B cell (primary cell): Measurements from ENCODE around the gene SMARCC1.

Experiments used
- EZH2 ChIP-seq: IDR thresholded peaks from 2 replicates; pipeline ENCODE4 v1.6.1; 2012; ENCODE audit warnings: borderline replicate concordance, low read depth, mild to moderate bottlenecking, moderate library complexity, low read length; ENCODE audit not compliant: insufficient read depth, poor library complexity, severe bottlenecking
- TF ChIP-seq, protein P1 (sequence below): fragments of 200-600 bp; IDR thresholded peaks from one replicate; pipeline ENCODE4 v1.8.0; 2022; ENCODE audit warnings: antibody characterized with exemption, mild to moderate bottlenecking

DNA sequence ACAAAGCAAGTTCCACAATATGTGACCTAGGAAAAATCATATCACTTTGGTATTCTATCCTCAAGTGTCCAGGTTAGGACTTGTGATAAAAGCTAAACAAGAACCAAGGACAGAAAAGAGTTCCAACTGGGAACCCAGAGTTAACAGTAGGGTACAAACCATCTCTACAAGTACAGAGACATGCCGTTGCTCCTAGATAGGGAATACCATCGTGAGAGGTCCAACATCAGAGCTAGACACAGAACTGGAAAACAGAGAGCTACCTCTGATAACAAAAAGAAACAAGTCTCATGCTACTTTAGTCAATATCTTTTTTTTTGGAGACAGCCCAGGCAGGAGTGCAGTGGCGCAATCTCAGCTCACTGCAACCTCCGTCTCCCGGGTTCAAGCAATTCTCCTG, 37.8 kb downstream of the SMARCC1 start:
- TF ChIP-seq, protein P1, sequence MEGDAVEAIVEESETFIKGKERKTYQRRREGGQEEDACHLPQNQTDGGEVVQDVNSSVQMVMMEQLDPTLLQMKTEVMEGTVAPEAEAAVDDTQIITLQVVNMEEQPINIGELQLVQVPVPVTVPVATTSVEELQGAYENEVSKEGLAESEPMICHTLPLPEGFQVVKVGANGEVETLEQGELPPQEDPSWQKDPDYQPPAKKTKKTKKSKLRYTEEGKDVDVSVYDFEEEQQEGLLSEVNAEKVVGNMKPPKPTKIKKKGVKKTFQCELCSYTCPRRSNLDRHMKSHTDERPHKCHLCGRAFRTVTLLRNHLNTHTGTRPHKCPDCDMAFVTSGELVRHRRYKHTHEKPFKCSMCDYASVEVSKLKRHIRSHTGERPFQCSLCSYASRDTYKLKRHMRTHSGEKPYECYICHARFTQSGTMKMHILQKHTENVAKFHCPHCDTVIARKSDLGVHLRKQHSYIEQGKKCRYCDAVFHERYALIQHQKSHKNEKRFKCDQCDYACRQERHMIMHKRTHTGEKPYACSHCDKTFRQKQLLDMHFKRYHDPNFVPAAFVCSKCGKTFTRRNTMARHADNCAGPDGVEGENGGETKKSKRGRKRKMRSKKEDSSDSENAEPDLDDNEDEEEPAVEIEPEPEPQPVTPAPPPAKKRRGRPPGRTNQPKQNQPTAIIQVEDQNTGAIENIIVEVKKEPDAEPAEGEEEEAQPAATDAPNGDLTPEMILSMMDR, result no peak
- no peak for TF ChIP-seq EZH2
